Urinary bladder (tissue), 4 donors: ENCODE measurements around the gene NFE2L3. TPM values are rescaled to one million over a fixed set of nuclear protein-coding genes. Genes with fewer than 3 reads are reported as not detected.

Source experiments
- DNase-seq: peaks from one replicate; pipeline ENCODE4 v3.0.0-alpha.2; 2015; ENCODE audit errors: extremely low spot score
- H3K27ac ChIP-seq: one replicate; pipeline ENCODE4 v1.5.1; 2013; ENCODE audit warnings: low read depth, mild to moderate bottlenecking, moderate library complexity
- H3K36me3 ChIP-seq: one replicate; pipeline ENCODE4 v1.6.1; 2013; ENCODE audit warnings: mild to moderate bottlenecking, moderate library complexity; ENCODE audit not compliant: insufficient read depth
- H3K4me1 ChIP-seq: one replicate; pipeline ENCODE4 v1.6.1; 2013; ENCODE audit warnings: mild to moderate bottlenecking, moderate library complexity; ENCODE audit not compliant: insufficient read depth
- H3K4me3 ChIP-seq: one replicate; pipeline ENCODE4 v1.5.1; 2013; ENCODE audit warnings: low read depth, low read length
- WGBS: extraction: QIAGEN DNeasy Blood & Tissue Kit; methylation state at CpG from one replicate; pipeline ENCODE4 v1.1.7; 2013; 5-methylcytosine and 5-hydroxymethylcytosine counted together
- polyA plus RNA-seq: library from polyadenylated mRNA; stranded (reverse); fragments of 200-250 nt; gene quantifications from one replicate; pipeline ENCODE4 v1.2.3, GENCODE V29; 2013
- total RNA-seq: library from RNA; depleted of rRNA; stranded (reverse); fragments of >200 nt; gene quantifications from one replicate; pipeline ENCODE4 v1.2.3, GENCODE V29; 2014
- donor health status: healthy with polysubstance abuse.
- donor health status: healthy.

Gene NFE2L3
- total and polyA plus RNA-seq, 2 donors, result 2.4 to 2.7 TPM

- Histone ChIP-seq H3K27ac (no peak overlapping the region), H3K4me1 (no peaks in the 10 kb centered on the region), H3K36me3 (no peaks in the 10 kb centered on the region), H3K4me3 (no peak overlapping the region)
- no peak for DNase-seq
- 92% methylated on average over 2 of the region's 2 CpGs for WGBS
Measured at GRCh38 chr7:26227987-26228386, 76.0 kb downstream of the NFE2L3 start.

DNA sequence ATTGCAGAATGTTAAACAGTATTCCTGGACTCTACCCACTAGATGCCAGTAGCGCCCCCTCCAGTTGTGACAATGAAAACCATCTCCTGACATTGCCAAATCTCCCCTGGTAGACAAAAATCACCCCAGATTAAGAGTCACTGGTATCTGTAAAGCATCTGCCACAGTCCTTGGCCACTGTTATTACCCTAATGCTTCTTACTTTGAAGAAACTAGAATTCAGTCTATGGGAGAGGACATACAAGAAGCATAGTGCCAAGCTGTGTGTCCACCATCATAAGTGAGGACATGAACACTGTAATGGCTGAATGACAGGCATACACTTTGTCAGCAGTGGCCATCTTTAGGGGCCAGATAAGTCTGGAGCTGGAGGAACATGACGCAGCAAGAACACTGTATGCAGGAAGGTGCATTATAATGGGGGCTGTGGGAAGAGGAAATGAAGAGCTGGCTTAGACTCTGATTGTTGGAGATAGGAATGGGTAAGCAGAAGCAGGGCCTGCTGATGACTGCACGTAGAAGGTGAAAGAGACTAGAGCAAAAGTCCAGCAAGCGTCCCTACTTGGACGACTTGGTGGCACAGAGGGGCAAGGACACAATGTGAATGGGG is 82.0 kb downstream of the NFE2L3 start:
- Histone ChIP-seq H3K4me1 (no peaks in the 10 kb centered on the region), H3K4me3 (no peak overlapping the region), H3K36me3 (no peaks in the 10 kb centered on the region), H3K27ac (no peak overlapping the region)
- 78% methylated on average over 5 of the region's 5 CpGs for WGBS
- no peak for DNase-seq

Other genes starting within 250 kb of the NFE2L3 start
- gene HNRNPA2B1, start 48.5 kb downstream of the NFE2L3 start, total RNA-seq, result 186 TPM
- gene HNRNPA2B1, start 48.5 kb downstream of the NFE2L3 start, polyA plus RNA-seq, result 496 TPM
- 134 TPM for gene CBX3, start 49.5 kb downstream of the NFE2L3 start, total RNA-seq
- 79.6 TPM for gene CBX3, start 49.5 kb downstream of the NFE2L3 start, polyA plus RNA-seq
- 7.1 TPM for gene SNX10, start 139.7 kb downstream of the NFE2L3 start, total RNA-seq
- gene SNX10, start 139.7 kb downstream of the NFE2L3 start, polyA plus RNA-seq, result 3.7 TPM